ENCODE measurements around the gene HAUS5. TPM values are rescaled to one million over a fixed set of nuclear protein-coding genes. Genes with fewer than 3 reads are reported as not detected.

The HAUS5 gene
- total RNA-seq, 1 experiment from 2014 or later, result 32.9 TPM

GRCh38 chr19:35663981-35664380 is 51.4 kb downstream of the HAUS5 start:
- no peak overlapping the region for H3K23ac ChIP-seq (ENCODE audit: insufficient read length, low read depth, low read length)
- no peak overlapping the region for H2AFZ ChIP-seq (ENCODE audit: low read length)
- no peak overlapping the region for H2BK15ac ChIP-seq (ENCODE audit: low read depth, low read length)
- H4K20me1 ChIP-seq (ENCODE audit: control insufficient read depth, insufficient read depth, insufficient read length), result no peaks in the 10 kb centered on the region
- H3K4me1 Mint-ChIP-seq, result no peaks in the 10 kb centered on the region
- no peaks in the 10 kb centered on the region for H3K23me2 ChIP-seq (ENCODE audit: insufficient read length, low read depth, low read length, poor library complexity, severe bottlenecking)
- H3T11ph ChIP-seq (ENCODE audit: low read length), result no peak overlapping the region
- no peak overlapping the region for H3K4me2 ChIP-seq (ENCODE audit: insufficient read depth, insufficient read length, low read length)
- H3K27me3 ChIP-seq (ENCODE audit: insufficient read depth, low read length), result no peaks in the 10 kb centered on the region
- no CpG with 5 or more reads among the region's 3 CpGs for WGBS (ENCODE audit: extremely low coverage, insufficient read length, low lambda C conversion rate)
- H3K79me1 ChIP-seq (ENCODE audit: insufficient read depth, low read depth, low read length, poor library complexity, severe bottlenecking), result no peaks in the 10 kb centered on the region
- no peak overlapping the region for H3K4me3 Mint-ChIP-seq
- no peak overlapping the region for H4K8ac ChIP-seq (replicated peaks; ENCODE audit: insufficient read length, low read depth, low read length)
- no peak overlapping the region for H2BK20ac ChIP-seq (ENCODE audit: low read depth, low read length, poor library complexity, severe bottlenecking)
- no peaks in the 10 kb centered on the region for H3K79me2 ChIP-seq (ENCODE audit: insufficient read depth, low read length)
- no peak overlapping the region for H2BK120ac ChIP-seq (ENCODE audit: low read depth, low read length, poor library complexity, severe bottlenecking)
- no peak for TF ChIP-seq CTCF (conservative IDR thresholded peaks at IDR 0.05)
- no peaks in the 10 kb centered on the region for H3K4me1 ChIP-seq (ENCODE audit: insufficient read depth, low read length)
- no peak overlapping the region for H2AK5ac ChIP-seq (ENCODE audit: insufficient read length, low read length)
- no peak for DNase-seq
- no peak overlapping the region for H3K9ac ChIP-seq (ENCODE audit: extremely low read depth, insufficient read length, low read length)
- no peak overlapping the region for H3K4ac ChIP-seq (ENCODE audit: low read depth, low read length)
- no peaks in the 10 kb centered on the region for H3K9me3 Mint-ChIP-seq
- no peak overlapping the region for H2BK5ac ChIP-seq (ENCODE audit: insufficient read length, low read length)
- H3K14ac ChIP-seq (ENCODE audit: insufficient read depth, low read length), result no peak overlapping the region
- H4K5ac ChIP-seq (ENCODE audit: insufficient read length, low read depth, low read length), result no peak overlapping the region
- no peak overlapping the region for H3K27ac Mint-ChIP-seq
- no peaks in the 10 kb centered on the region; the same call in 1 of the 2 replicates for H3K27me3 Mint-ChIP-seq (ENCODE audit: low read depth)
- H3K18ac ChIP-seq (ENCODE audit: insufficient read length, low read depth, low read length), result no peak overlapping the region
- H3K9me3 ChIP-seq (ENCODE audit: control insufficient read depth, low read depth, low read length), result no peaks in the 10 kb centered on the region
- no peak overlapping the region for H3K27ac ChIP-seq (ENCODE audit: insufficient read length, low read depth, low read length)
- H4K91ac ChIP-seq (ENCODE audit: insufficient read length, low read depth, low read length), result no peak overlapping the region
- no peak overlapping the region for H3K56ac ChIP-seq (ENCODE audit: insufficient read length, low read depth, low read length)
- no peak overlapping the region for H2BK12ac ChIP-seq (ENCODE audit: insufficient read length, low read depth, low read length)
- H3K36me3 Mint-ChIP-seq (ENCODE audit: insufficient read depth in 1 of 3, low read depth in 3 of 3), result peaks cover 25 to 50% (median 43%) of the 10 kb centered on the region in 3 experiments

All from H9 (cell line).